WERI-Rb-1 (cell line): ENCODE measurements around the gene GRID1.
"Not testable (repeated sequence)": the region's sequence is repeated elsewhere in the genome, so short reads cannot be mapped to it uniquely, and the experiment has no call there.

ENCODE experiments used
- DNase-seq: peaks from one replicate; pipeline ENCODE4 v3.0.0-alpha.2; 2020
- H3K27ac ChIP-seq: fragments of 250-450 bp; sonication (Bioruptor Pico); 2 replicates; pipeline ENCODE4 v1.5.1; 2020; ENCODE audit warnings: mild to moderate bottlenecking, moderate library complexity
- H3K27me3 ChIP-seq: fragments of 250-450 bp; sonication (Bioruptor Pico); 2 replicates; pipeline ENCODE4 v1.5.1; 2021; ENCODE audit warnings: mild to moderate bottlenecking, low read depth, moderate library complexity; ENCODE audit not compliant: insufficient read depth, severe bottlenecking
- H3K36me3 ChIP-seq: fragments of 250-450 bp; sonication (Bioruptor Pico); 2 replicates; pipeline ENCODE4 v1.5.1; 2020; ENCODE audit warnings: mild to moderate bottlenecking, moderate library complexity
- H3K4me3 ChIP-seq: 2 replicates; pipeline ENCODE4 v1.5.1; 2011; ENCODE audit warnings: low read depth, mild to moderate bottlenecking, control low read depth, low read length
- H3K9me3 ChIP-seq: fragments of 250-450 bp; sonication (Bioruptor Pico); 2 replicates; pipeline ENCODE4 v1.5.1; 2021; ENCODE audit warnings: mild to moderate bottlenecking, moderate library complexity; ENCODE audit not compliant: severe bottlenecking
- CTCF ChIP-seq: IDR thresholded peaks from 2 replicates; pipeline ENCODE4 v1.5.1; 2011; ENCODE audit warnings: low read depth, mild to moderate bottlenecking, control low read depth, inconsistent platforms, low read length

The GRID1 gene

GRCh38 chr10:85720931-85721590 is 645.5 kb downstream of the GRID1 start:
- H3K9me3 ChIP-seq: no peaks in the 10 kb centered on the region
- DNase-seq: no peak
- no peak overlapping the region for H3K27ac ChIP-seq
- H3K27me3 ChIP-seq: no peaks in the 10 kb centered on the region
- H3K36me3 ChIP-seq: no peaks in the 10 kb centered on the region
- H3K4me3 ChIP-seq: no peak overlapping the region
- no peak for TF ChIP-seq CTCF

GRCh38 chr10:85719408-85719807 is 647.2 kb downstream of the GRID1 start:
- H3K9me3 ChIP-seq: no peaks in the 10 kb centered on the region
- no peak for TF ChIP-seq CTCF
- H3K27me3 ChIP-seq: no peaks in the 10 kb centered on the region
- H3K27ac ChIP-seq: no peak overlapping the region
- no peak for DNase-seq
- no peak overlapping the region for H3K4me3 ChIP-seq
- no peaks in the 10 kb centered on the region for H3K36me3 ChIP-seq

GRCh38 chr10:85713885-85714284 is 652.7 kb downstream of the GRID1 start:
- no peak for TF ChIP-seq CTCF
- Histone ChIP-seq H3K27ac (no peak overlapping the region), H3K9me3 (no peaks in the 10 kb centered on the region), H3K27me3 (no peaks in the 10 kb centered on the region), H3K4me3 (no peak overlapping the region), H3K36me3 (no peaks in the 10 kb centered on the region)
- DNase-seq: no peak

- no peaks in the 10 kb centered on the region for H3K9me3 ChIP-seq
Measured at GRCh38 chr10:85702768-85703167, 663.8 kb downstream of the GRID1 start.

GRCh38 chr10:85699066-85699465 is 667.5 kb downstream of the GRID1 start:
- DNase-seq, H3K27ac ChIP-seq, H3K36me3 ChIP-seq, H3K9me3 ChIP-seq, H3K4me3 ChIP-seq, H3K27me3 ChIP-seq: not testable (repeated sequence)

More at GRCh38 chr10:85702768-85703167, 663.8 kb downstream of the GRID1 start:
- no peaks in the 10 kb centered on the region for H3K27me3 ChIP-seq
- no peak for DNase-seq
- no peak overlapping the region for H3K4me3 ChIP-seq
- no peak overlapping the region for H3K27ac ChIP-seq
- TF ChIP-seq CTCF: no peak
- H3K36me3 ChIP-seq: no peaks in the 10 kb centered on the region

- Histone ChIP-seq H3K9me3 (no peaks in the 10 kb centered on the region), H3K36me3 (no peaks in the 10 kb centered on the region), H3K27me3 (no peaks in the 10 kb centered on the region), H3K27ac (no peak overlapping the region), H3K4me3 (no peak overlapping the region)
- no peak for DNase-seq
- no peak for TF ChIP-seq CTCF
Measured at GRCh38 chr10:85696893-85697292, 669.7 kb downstream of the GRID1 start.
